Cardiac ventricle fibroblast (primary cell): ENCODE results near the gene HECA. TPM values are rescaled to one million over a fixed set of nuclear protein-coding genes. Genes with fewer than 3 reads are reported as not detected.

ENCODE experiments used
- total RNA-seq: library from RNA; depleted of rRNA; stranded (reverse); fragments of >200 nt; gene quantifications from 2 replicates; pipeline ENCODE4 v1.2.3, GENCODE V29; 2015

The HECA gene
- total RNA-seq = 17.8 and 19.6 TPM in 2 replicates

GRCh38 chr6:139134817-139135577 lies at the start of gene HECA:
TSS of gene HECA (plus strand) at chr6:139135080. CDS start at chr6:139135397, 317 bp downstream.

Other genes with a start within 250 kb of the HECA start
- 25.3 and 32.7 TPM in 2 replicates for gene REPS1, start 146.8 kb upstream of the HECA start, total RNA-seq
- gene ABRACL, start 106.3 kb upstream of the HECA start, total RNA-seq = 11.4 and 13.7 TPM in 2 replicates
- 0.24 and 0.25 TPM in 2 replicates for gene TXLNB, start 156.9 kb downstream of the HECA start, total RNA-seq
- 173 and 205 TPM in 2 replicates for gene CITED2, start 239.6 kb downstream of the HECA start, total RNA-seq